CD8-positive, alpha-beta memory T cell (primary cell): ENCODE measurements around the gene GPR108. TPM values are rescaled to one million over a fixed set of nuclear protein-coding genes. Genes with fewer than 3 reads are reported as not detected.
"Not testable (repeated sequence)": the region's sequence is repeated elsewhere in the genome, so short reads cannot be mapped to it uniquely, and the experiment has no call there.

Experiments
- CTCF ChIA-PET: fragments of 350-600 bp; sonication (Branson Sonifier 250); formaldehyde crosslinking; loops from one replicate; lab custom pipeline; 2021; ENCODE audit warnings: antibody characterized with exemption; lab: Charles Lee
- POLR2A ChIA-PET: fragments of 350-600 bp; sonication (Branson Sonifier 250); formaldehyde crosslinking; loops from one replicate; lab custom pipeline; 2021; ENCODE audit warnings: antibody characterized with exemption; lab: Charles Lee
- DNase-seq, 5 donors: peaks; one replicate each; pipeline versions ENCODE4 v3.0.0 to v3.0.0-alpha.2; 2020 to 2022; ENCODE audit warnings: mixed read lengths in 1 of 5
- H3K27ac ChIP-seq: one replicate; pipeline ENCODE4 v1.7.0; 2013; ENCODE audit warnings: low read depth, mild to moderate bottlenecking, low read length, moderate library complexity
- H3K27me3 ChIP-seq: 2 replicates; pipeline ENCODE4 v1.7.0; 2013; ENCODE audit warnings: low read length, mild to moderate bottlenecking; ENCODE audit not compliant: insufficient read depth, poor library complexity, severe bottlenecking
- H3K36me3 ChIP-seq: 2 replicates; pipeline ENCODE4 v1.7.0; 2013; ENCODE audit warnings: mild to moderate bottlenecking, low read length, moderate library complexity; ENCODE audit not compliant: insufficient read depth
- H3K4me1 ChIP-seq: 2 replicates; pipeline ENCODE4 v1.7.0; 2013; ENCODE audit warnings: mild to moderate bottlenecking, low read length, moderate library complexity; ENCODE audit not compliant: insufficient read depth
- H3K4me3 ChIP-seq: 2 replicates; pipeline ENCODE4 v1.7.0; 2013; ENCODE audit warnings: mild to moderate bottlenecking, low read length
- H3K9me3 ChIP-seq: 2 replicates; pipeline ENCODE4 v1.7.0; 2013; ENCODE audit warnings: mild to moderate bottlenecking, low read length
- H3K27ac Mint-ChIP-seq, 8 donors: one replicate each; pipeline ENCODE4 v1.8.0; 2020 to 2021; ENCODE audit warnings: mixed read lengths in 8 of 8, mild to moderate bottlenecking in 6 of 8, inconsistent platforms in 3 of 8, moderate library complexity in 3 of 8
- H3K27me3 Mint-ChIP-seq, 2 donors: one replicate each; pipeline ENCODE4 v1.8.0; 2020 to 2021; ENCODE audit warnings: mixed read lengths in 2 of 2, mild to moderate bottlenecking in 1 of 2, moderate library complexity in 1 of 2
- H3K36me3 Mint-ChIP-seq, 3 donors: one replicate each; pipeline ENCODE4 v1.8.0; 2020 to 2021; ENCODE audit warnings: mixed read lengths in 3 of 3, inconsistent platforms in 1 of 3, mild to moderate bottlenecking in 1 of 3
- H3K4me1 Mint-ChIP-seq, 3 donors: one replicate each; pipeline ENCODE4 v1.8.0; 2020 to 2021; ENCODE audit warnings: mixed read lengths in 3 of 3, inconsistent platforms in 1 of 3, mild to moderate bottlenecking in 1 of 3
- H3K4me3 Mint-ChIP-seq, 7 donors: one replicate each; pipeline ENCODE4 v1.8.0; 2020 to 2021; ENCODE audit warnings: mixed read lengths in 7 of 7, mild to moderate bottlenecking in 6 of 7, moderate library complexity in 4 of 7, inconsistent platforms in 2 of 7
- H3K9me3 Mint-ChIP-seq, 5 donors: one replicate each; pipeline ENCODE4 v1.8.0; 2020 to 2022; ENCODE audit warnings: mixed read lengths in 5 of 5, mild to moderate bottlenecking in 3 of 5, moderate library complexity in 2 of 5, inconsistent platforms in 1 of 5
- polyA plus RNA-seq: library from polyadenylated mRNA; unstranded; fragments of 300-500 nt; fragmentation: Illumina TruSeq; gene quantifications from one replicate; pipeline ENCODE4 v1.2.3, GENCODE V29; 2021
- total RNA-seq, 2 experiments: library from RNA; stranded (reverse); gene quantifications; one replicate each; pipeline ENCODE4 v1.2.3, GENCODE V29; 2021

Gene GPR108
- total and polyA plus RNA-seq, 3 experiments from 2014 or later = 72.0 to 108 (median 74.0) TPM

- peak overlapping the region; percentile 85 to 97 (median 92) for H3K4me3 Mint-ChIP-seq
These were observed 36.0 kb upstream of the GPR108 start for GRCh38 chr19:6773323-6773931.

GRCh38 chr19:6772866-6773322, 35.5 kb upstream of the GPR108 start:
- Histone ChIP-seq H3K4me1 (peaks cover 39% of the 10 kb centered on the region), H3K9me3 (no peaks in the 10 kb centered on the region), H3K27ac (peak overlapping the region; percentile 93), H3K4me3 (peak overlapping the region; percentile 98), H3K27me3 (no peaks in the 10 kb centered on the region), H3K36me3 (peaks cover 5% of the 10 kb centered on the region)
- CTCF ChIA-PET = interaction anchor here (0.5 to 5.1 kb wide), 10 partner anchors 12 to 222 kb away, joined by 3 to 22 read pairs (median 4); partner anchors contain the start of genes GPR108 and TRIP10
- H3K4me1 Mint-ChIP-seq = peaks cover 49 to 56% (median 55%) of the 10 kb centered on the region in 3 donors
- no peaks in the 10 kb centered on the region for H3K27me3 Mint-ChIP-seq
- peak overlapping the region; percentile 89 to 99 (median 96) for H3K27ac Mint-ChIP-seq
- peak overlapping the region; percentile 85 to 97 (median 92) for H3K4me3 Mint-ChIP-seq
- DNase-seq = no peak
- H3K9me3 Mint-ChIP-seq = no peaks in the 10 kb centered on the region
- POLR2A ChIA-PET = interaction anchor here (1.1 to 3.4 kb wide), 3 partner anchors 18 to 34 kb away, joined by 4 to 32 read pairs (median 5); no protein-coding TSS in a partner anchor
- H3K36me3 Mint-ChIP-seq = peaks cover 8 to 32% (median 16%) of the 10 kb centered on the region in 3 donors

More at GRCh38 chr19:6773323-6773931, 36.0 kb upstream of the GPR108 start:
- Mint-ChIP-seq H3K27ac (peak overlapping the region; percentile 89 to 99 (median 96)), H3K36me3 (peaks cover 8 to 38% (median 20%) of the 10 kb centered on the region in 3 donors), H3K9me3 (no peaks in the 10 kb centered on the region), H3K27me3 (no peaks in the 10 kb centered on the region), H3K4me1 (peaks cover 48 to 56% (median 55%) of the 10 kb centered on the region in 3 donors)
- POLR2A ChIA-PET = interaction anchor here (1.6 to 3.4 kb wide), 2 partner anchors 28 to 35 kb away, joined by 4 to 32 read pairs; no protein-coding TSS in a partner anchor
- Histone ChIP-seq H3K27ac (peak overlapping the region; percentile 93), H3K4me3 (peak overlapping the region; percentile 98), H3K4me1 (peaks cover 39% of the 10 kb centered on the region), H3K9me3 (no peaks in the 10 kb centered on the region), H3K36me3 (peaks cover 5% of the 10 kb centered on the region), H3K27me3 (no peaks in the 10 kb centered on the region)
- CTCF ChIA-PET = interaction anchor here (0.5 to 5.1 kb wide), 9 partner anchors 12 to 90 kb away, joined by 3 to 22 read pairs (median 8); partner anchors contain the start of genes GPR108 and TRIP10
- DNase-seq = peak; percentile 28 to 62 (median 49)

GRCh38 chr19:6772028-6772865, 34.9 kb upstream of the GPR108 start, which contains the start of gene VAV1:
Gene VAV1 (plus strand): TSS chr19:6772708. CDS start chr19:6772808, 100 bp downstream.
- POLR2A ChIA-PET = interaction anchor here (0.8 to 3.4 kb wide), 5 partner anchors 19 to 400 kb away, joined by 4 to 32 read pairs (median 5); partner anchors contain the start of gene ALKBH7
- Histone ChIP-seq H3K36me3 (peaks cover 5% of the 10 kb centered on the region), H3K27me3 (no peaks in the 10 kb centered on the region), H3K4me3 (peak within 1 kb of the TSS; percentile 98), H3K4me1 (peaks cover 38% of the 10 kb centered on the region), H3K27ac (peak within 1 kb of the TSS; percentile 93), H3K9me3 (no peaks in the 10 kb centered on the region)
- no peaks in the 10 kb centered on the region for H3K9me3 Mint-ChIP-seq
- no peaks in the 10 kb centered on the region for H3K27me3 Mint-ChIP-seq
- H3K27ac Mint-ChIP-seq = peak within 1 kb of the TSS; percentile 89 to 99 (median 98)
- peaks cover 5 to 30% (median 13%) of the 10 kb centered on the region in 3 donors for H3K36me3 Mint-ChIP-seq
- peak within 1 kb of the TSS; percentile 85 to 97 (median 92) for H3K4me3 Mint-ChIP-seq
- DNase-seq = peak; percentile 74 to 88 (median 75)
- peaks cover 45 to 56% (median 55%) of the 10 kb centered on the region in 3 donors for H3K4me1 Mint-ChIP-seq
- CTCF ChIA-PET = interaction anchor here (1.2 to 5.1 kb wide), 8 partner anchors 28 to 1148 kb away, joined by 3 to 22 read pairs (median 6); partner anchors contain the start of genes GPR108, SNAPC2 and TRIP10

GRCh38 chr19:6771648-6772027, 34.3 kb upstream of the GPR108 start:
- ChIA-PET CTCF (interaction anchor here (1.2 to 5.1 kb wide), 8 partner anchors 29 to 1149 kb away, joined by 3 to 22 read pairs (median 6); partner anchors contain the start of genes GPR108, SNAPC2 and TRIP10), POLR2A (interaction anchor here (0.8 to 3.4 kb wide), 3 partner anchors 29 to 399 kb away, joined by 4 to 32 read pairs (median 5); partner anchors contain the start of gene ALKBH7)
- not testable (repeated sequence) for DNase-seq, H3K27me3 Mint-ChIP-seq, H3K9me3 Mint-ChIP-seq, H3K36me3 ChIP-seq, H3K9me3 ChIP-seq, H3K4me3 ChIP-seq, H3K27me3 ChIP-seq
- Mint-ChIP-seq H3K27ac (peak overlapping the region; percentile 89 to 99 (median 98)), H3K36me3 (peaks cover 0 to 29% (median 9%) of the 10 kb centered on the region in 3 donors), H3K4me3 (peak overlapping the region; percentile 41 to 96 (median 90)), H3K4me1 (peaks cover 45 to 57% (median 55%) of the 10 kb centered on the region in 3 donors)
- Histone ChIP-seq H3K27ac (peak overlapping the region; percentile 41), H3K4me1 (peaks cover 39% of the 10 kb centered on the region)

- Histone ChIP-seq H3K27me3 (no peaks in the 10 kb centered on the region), H3K4me1 (peaks cover 50% of the 10 kb centered on the region), H3K9me3 (no peaks in the 10 kb centered on the region), H3K4me3 (no peak overlapping the region), H3K36me3 (no peaks in the 10 kb centered on the region), H3K27ac (no peak overlapping the region)
- Mint-ChIP-seq H3K36me3 (peaks cover 0 to 21% (median 0%) of the 10 kb centered on the region in 3 donors), H3K9me3 (no peaks in the 10 kb centered on the region), H3K27ac (peak overlapping the region in 7 of 8 donors; percentile 75 to 100 (median 93)), H3K27me3 (no peaks in the 10 kb centered on the region), H3K4me3 (peak overlapping the region in 2 of 7 donors; percentile 10 to 13), H3K4me1 (peaks cover 46 to 60% (median 53%) of the 10 kb centered on the region in 3 donors)
- no peak for DNase-seq
- ChIA-PET CTCF (interaction anchor here (1.3 to 1.6 kb wide), 2 partner anchors 32 to 95 kb away, joined by 4 read pairs; no protein-coding TSS in a partner anchor), POLR2A (no interaction called here)
These were observed 31.7 kb upstream of the GPR108 start for GRCh38 chr19:6769006-6769619.

- CTCF ChIA-PET = interaction anchor here (1.1 to 1.6 kb wide), 4 partner anchors 9 to 95 kb away, joined by 3 to 5 read pairs (median 4); no protein-coding TSS in a partner anchor
- no peaks in the 10 kb centered on the region for H3K36me3 ChIP-seq
- H3K4me1 ChIP-seq = peaks cover 53% of the 10 kb centered on the region
- Mint-ChIP-seq H3K36me3 (peaks cover 0 to 18% (median 0%) of the 10 kb centered on the region in 3 donors), H3K27me3 (no peaks in the 10 kb centered on the region), H3K9me3 (no peaks in the 10 kb centered on the region), H3K27ac (peak overlapping the region; percentile 88 to 100 (median 98)), H3K4me1 (peaks cover 41 to 55% (median 48%) of the 10 kb centered on the region in 3 donors), H3K4me3 (peak overlapping the region; percentile 87 to 95 (median 91))
- peak overlapping the region; percentile 84 for H3K27ac ChIP-seq
- H3K4me3 ChIP-seq = peak overlapping the region; percentile 74
- H3K27me3 ChIP-seq = no peaks in the 10 kb centered on the region
- no peak for DNase-seq
- H3K9me3 ChIP-seq = no peaks in the 10 kb centered on the region
- POLR2A ChIA-PET = interaction anchor here (1.3 kb wide), 1 partner anchor 33 kb away, joined by 3 read pairs; no protein-coding TSS in a partner anchor
These were observed 30.9 kb upstream of the GPR108 start for GRCh38 chr19:6768236-6768785.
